Transverse colon (tissue), 4 donors: ENCODE data around the gene IMMP2L. TPM values are rescaled to one million over a fixed set of nuclear protein-coding genes. Genes with fewer than 3 reads are reported as not detected.

Experiments
- DNase-seq: peaks from one replicate; pipeline ENCODE4 v3.0.0-alpha.2; 2019
- H3K27ac ChIP-seq, 4 donors: fragments of 200-600 bp; sonication (generic); 2 replicates each; pipeline ENCODE4 v1.5.1; 2016 to 2018; ENCODE audit warnings: inconsistent platforms in 4 of 4
- H3K27me3 ChIP-seq: fragments of 200-600 bp; sonication (generic); 2 replicates; pipeline ENCODE4 v1.5.1; 2017; ENCODE audit warnings: inconsistent platforms
- H3K36me3 ChIP-seq, 4 donors: fragments of 200-600 bp; sonication (generic); 2 replicates each; pipeline ENCODE4 v1.5.1; 2017 to 2019; ENCODE audit warnings: inconsistent platforms in 4 of 4
- H3K4me1 ChIP-seq, 4 donors: fragments of 200-600 bp; sonication (generic); 2 replicates each; pipeline ENCODE4 v1.5.1; 2017 to 2020; ENCODE audit warnings: inconsistent platforms in 4 of 4
- H3K4me3 ChIP-seq, 4 donors: fragments of 200-600 bp; sonication (generic); 1 replicate in 1 of 4; 2 replicates in 3 of 4; pipeline versions ENCODE4 v1.5.1 to v1.6.1; 2017 to 2019; ENCODE audit warnings: inconsistent platforms in 4 of 4
- H3K9me3 ChIP-seq, 2 donors: fragments of 200-600 bp; sonication (generic); 2 replicates each; pipeline ENCODE4 v1.5.1; 2017 to 2019; ENCODE audit warnings: inconsistent platforms in 2 of 2
- EP300 ChIP-seq: sonication (generic); formaldehyde crosslinking; IDR thresholded peaks from one replicate; pipeline ENCODE4 v1.6.1; 2017; ENCODE audit warnings: antibody characterized with exemption, low read depth
- POLR2A ChIP-seq: fragments of 450-650 bp; IDR thresholded peaks from one replicate; pipeline ENCODE4 v1.6.1; 2016; ENCODE audit warnings: antibody characterized with exemption, mild to moderate bottlenecking, moderate library complexity
- POLR2AphosphoS5 ChIP-seq, 3 donors: sonication (generic); formaldehyde crosslinking; IDR thresholded peaks; one replicate each; pipeline ENCODE4 v1.6.1; 2016; ENCODE audit warnings: antibody characterized with exemption in 3 of 3
- WGBS, 2 donors: methylation state at CpG; one replicate each; pipeline ENCODE4 v1.1.5; 2018; ENCODE audit warnings: low coverage in 1 of 2; 5-methylcytosine and 5-hydroxymethylcytosine counted together
- in situ Hi-C, 4 donors: fragments of 200-750 bp; cut with MboI; loops; one replicate each; pipeline versions ENCODE4 v1.15.0 to v1.15.1; 2017; ENCODE audit warnings: low sequenced_read_pairs in 3 of 4, low pct_ligation_motif_present in 1 of 4, low pct_unique_long_range_greater_than_20kb in 1 of 4
- intact Hi-C: fragments of 100-400 bp; cut with DNase I; formaldehyde crosslinking; loops from one replicate; pipeline ENCODE4 v1.15.1; 2023; ENCODE audit warnings: low total_unique reads
- total RNA-seq, 4 donors: library from RNA; depleted of rRNA; stranded (reverse); fragments of >200 nt; gene quantifications; one replicate each; pipeline ENCODE4 v1.1.0, GENCODE V29; 2016
- TF ChIP-seq, protein P1 (sequence below), 5 experiments: fragments of 200-600 bp in 3 of 5; fragments of 450-650 bp in 2 of 5; sonication (generic) in 3 of 5; IDR thresholded peaks; 1 replicate in 2 of 5; 2 replicates in 3 of 5; pipeline ENCODE4 v1.5.1; 2016 to 2017; ENCODE audit warnings: antibody characterized with exemption in 5 of 5, inconsistent platforms in 3 of 5, mild to moderate bottlenecking in 2 of 5, moderate library complexity in 1 of 5

Gene IMMP2L
- total RNA-seq, 4 donors from 2014 or later: 8.6 to 69.6 (median 10.9) TPM

DNA sequence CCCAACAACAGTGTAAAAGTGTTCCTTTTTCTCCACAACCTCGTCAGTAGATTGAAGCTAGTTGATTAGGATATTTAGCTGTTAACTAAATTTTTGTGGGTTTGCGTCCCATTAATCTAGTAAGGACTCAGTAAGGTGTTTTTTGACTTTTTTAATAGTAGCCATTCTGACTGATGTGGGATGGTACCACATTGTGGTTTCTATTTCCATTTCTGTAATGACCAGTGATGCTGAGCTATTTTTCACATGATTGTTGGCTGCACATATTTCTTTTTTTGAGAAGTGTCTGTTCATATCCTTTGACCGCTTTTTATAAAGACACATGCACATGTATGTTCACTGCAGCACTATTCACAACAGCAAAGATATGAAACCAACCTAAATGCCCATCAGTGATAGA lies 476.9 kb downstream of the IMMP2L start:
- Histone ChIP-seq H3K36me3 (no peaks in the 10 kb centered on the region), H3K27ac (no peak overlapping the region), H3K27me3 (no peaks in the 10 kb centered on the region), H3K4me1 (peaks cover 0 to 4% (median 0%) of the 10 kb centered on the region in 4 donors), H3K9me3 (no peaks in the 10 kb centered on the region), H3K4me3 (no peak overlapping the region)
- TF ChIP-seq EP300: no peak
- TF ChIP-seq, protein P1, sequence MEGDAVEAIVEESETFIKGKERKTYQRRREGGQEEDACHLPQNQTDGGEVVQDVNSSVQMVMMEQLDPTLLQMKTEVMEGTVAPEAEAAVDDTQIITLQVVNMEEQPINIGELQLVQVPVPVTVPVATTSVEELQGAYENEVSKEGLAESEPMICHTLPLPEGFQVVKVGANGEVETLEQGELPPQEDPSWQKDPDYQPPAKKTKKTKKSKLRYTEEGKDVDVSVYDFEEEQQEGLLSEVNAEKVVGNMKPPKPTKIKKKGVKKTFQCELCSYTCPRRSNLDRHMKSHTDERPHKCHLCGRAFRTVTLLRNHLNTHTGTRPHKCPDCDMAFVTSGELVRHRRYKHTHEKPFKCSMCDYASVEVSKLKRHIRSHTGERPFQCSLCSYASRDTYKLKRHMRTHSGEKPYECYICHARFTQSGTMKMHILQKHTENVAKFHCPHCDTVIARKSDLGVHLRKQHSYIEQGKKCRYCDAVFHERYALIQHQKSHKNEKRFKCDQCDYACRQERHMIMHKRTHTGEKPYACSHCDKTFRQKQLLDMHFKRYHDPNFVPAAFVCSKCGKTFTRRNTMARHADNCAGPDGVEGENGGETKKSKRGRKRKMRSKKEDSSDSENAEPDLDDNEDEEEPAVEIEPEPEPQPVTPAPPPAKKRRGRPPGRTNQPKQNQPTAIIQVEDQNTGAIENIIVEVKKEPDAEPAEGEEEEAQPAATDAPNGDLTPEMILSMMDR (IDR thresholded peaks at IDR 0.05): no peak
- no peak for TF ChIP-seq POLR2AphosphoS5 (IDR thresholded peaks at IDR 0.05)
- no peak for TF ChIP-seq POLR2A
- intact Hi-C loops (no loop called here), in situ Hi-C loops (loop anchor here (10.0 to 25.0 kb wide), 3 partner anchors 399 to 652 kb away; no protein-coding TSS in a partner anchor)
- WGBS, 2 donors: 93 to 100% methylated on average over 2 to 3 of the region's 3 CpGs
- no peak for DNase-seq

DNA sequence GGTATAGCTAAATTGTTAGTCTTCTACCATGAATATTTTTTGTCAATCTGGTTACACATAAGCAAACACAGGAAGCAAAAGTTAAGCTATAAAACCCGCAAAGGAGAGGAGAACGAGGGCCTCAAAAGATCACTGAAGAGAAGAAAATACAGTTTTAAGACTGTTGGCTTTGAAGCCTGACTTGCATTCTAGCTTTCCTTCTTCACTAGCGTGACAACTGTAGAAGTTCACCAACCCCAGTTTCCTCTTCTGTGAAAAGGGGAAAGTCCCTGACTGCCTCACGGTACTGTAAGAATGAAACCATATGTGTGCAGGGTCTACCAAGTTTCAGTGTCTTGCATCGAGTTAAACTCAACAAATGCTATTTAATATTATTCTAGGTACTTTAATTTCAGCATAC lies 478.9 kb downstream of the IMMP2L start:
- Histone ChIP-seq H3K27me3 (no peaks in the 10 kb centered on the region), H3K9me3 (no peaks in the 10 kb centered on the region), H3K4me3 (no peak overlapping the region), H3K4me1 (peaks cover 0 to 4% (median 0%) of the 10 kb centered on the region in 4 donors), H3K36me3 (no peaks in the 10 kb centered on the region), H3K27ac (no peak overlapping the region)
- 46 to 75% methylated on average over 5 of the region's 5 CpGs for WGBS, 2 donors
- in situ Hi-C loops (loop anchor here (10.0 to 25.0 kb wide), 3 partner anchors 401 to 654 kb away; no protein-coding TSS in a partner anchor), intact Hi-C loops (no loop called here)
- TF ChIP-seq POLR2A: no peak
- TF ChIP-seq, protein P1 (IDR thresholded peaks at IDR 0.05): no peak
- no peak for TF ChIP-seq POLR2AphosphoS5 (IDR thresholded peaks at IDR 0.05)
- no peak for TF ChIP-seq EP300
- no peak for DNase-seq

DNA sequence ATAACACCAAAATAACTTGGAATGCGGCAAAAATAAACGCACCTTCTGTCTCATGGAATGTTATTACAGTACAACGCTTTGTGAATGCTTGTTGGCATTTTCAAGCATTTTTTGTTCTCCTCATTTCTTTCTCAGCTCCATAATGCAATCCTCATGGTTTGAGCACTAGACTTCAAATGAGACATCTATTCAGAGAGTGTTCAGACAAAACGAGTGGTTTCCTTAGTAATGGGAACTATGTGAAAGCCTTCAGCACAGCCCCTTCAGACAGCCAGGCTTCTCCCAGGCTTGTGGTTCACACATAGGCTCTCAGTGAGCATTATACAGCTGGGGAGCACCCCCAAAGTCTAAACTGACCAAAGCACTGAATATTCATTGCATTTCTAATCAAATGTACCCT lies 479.9 kb downstream of the IMMP2L start:
- H3K9me3 ChIP-seq: no peaks in the 10 kb centered on the region
- DNase-seq: no peak
- TF ChIP-seq POLR2A: no peak
- TF ChIP-seq, protein P1 (IDR thresholded peaks at IDR 0.05): no peak
- TF ChIP-seq POLR2AphosphoS5 (IDR thresholded peaks at IDR 0.05): no peak
- TF ChIP-seq EP300: no peak
- H3K27me3 ChIP-seq: no peaks in the 10 kb centered on the region
- 59 to 63% methylated on average over 4 of the region's 4 CpGs for WGBS, 2 donors
- intact Hi-C loops (no loop called here), in situ Hi-C loops (loop anchor here (10.0 to 25.0 kb wide), 3 partner anchors 402 to 655 kb away; no protein-coding TSS in a partner anchor)
- H3K4me1 ChIP-seq: peaks cover 0 to 4% (median 0%) of the 10 kb centered on the region in 4 donors
- no peak overlapping the region for H3K27ac ChIP-seq
- H3K4me3 ChIP-seq: no peak overlapping the region
- H3K36me3 ChIP-seq: no peaks in the 10 kb centered on the region

DNA sequence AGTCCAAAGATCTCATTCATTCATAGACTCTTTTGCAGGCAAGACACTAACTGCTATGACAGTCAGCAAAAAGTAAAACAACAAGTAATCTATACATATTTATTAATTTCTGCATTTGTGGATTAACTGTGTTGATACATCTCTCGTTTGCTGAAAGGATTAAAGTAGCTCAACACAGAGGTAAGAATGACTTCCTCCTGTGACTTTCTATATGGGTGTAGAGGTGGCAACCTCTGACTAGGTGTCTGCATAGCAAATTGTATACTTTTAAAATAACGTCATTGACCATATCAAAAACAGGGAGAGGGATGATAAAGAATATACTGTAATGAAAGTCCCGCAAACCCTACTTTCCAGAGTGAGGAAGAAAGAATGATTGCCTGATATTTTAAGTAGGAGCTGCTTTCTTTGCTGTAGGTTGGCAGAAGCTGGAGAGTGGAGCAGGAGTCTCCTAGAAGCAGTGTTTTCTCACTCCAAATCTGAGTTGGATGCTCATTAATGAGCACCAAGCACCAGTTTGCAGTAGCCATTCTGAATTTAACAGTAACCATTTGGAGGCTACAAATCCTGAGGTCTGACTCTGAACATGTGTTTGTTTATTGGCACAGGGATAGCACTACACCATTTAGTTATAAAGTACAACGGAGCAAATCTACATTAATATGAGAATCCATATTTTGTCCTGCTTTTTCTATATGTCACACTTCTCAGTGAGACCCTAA lies 480.6 kb downstream of the IMMP2L start:
- TF ChIP-seq, protein P1 (IDR thresholded peaks at IDR 0.05): no peak
- TF ChIP-seq EP300: no peak
- TF ChIP-seq POLR2AphosphoS5 (IDR thresholded peaks at IDR 0.05): no peak
- no peak for TF ChIP-seq POLR2A
- no peak overlapping the region for H3K4me3 ChIP-seq
- H3K27ac ChIP-seq: no peak overlapping the region
- H3K27me3 ChIP-seq: no peaks in the 10 kb centered on the region
- H3K4me1 ChIP-seq: peaks cover 0 to 4% (median 0%) of the 10 kb centered on the region in 4 donors
- WGBS, 2 donors: 73 to 83% methylated on average over 3 to 4 of the region's 4 CpGs
- in situ Hi-C loops (loop anchor here (10.0 to 25.0 kb wide), 3 partner anchors 403 to 656 kb away; no protein-coding TSS in a partner anchor), intact Hi-C loops (no loop called here)
- H3K36me3 ChIP-seq: no peaks in the 10 kb centered on the region
- H3K9me3 ChIP-seq: no peaks in the 10 kb centered on the region
- DNase-seq: no peak
